ENCODE measurements around the gene IAPP.
"Not testable (repeated sequence)": the region's sequence is repeated elsewhere in the genome, so short reads cannot be mapped to it uniquely, and the experiment has no call there.

Gene IAPP

DNA sequence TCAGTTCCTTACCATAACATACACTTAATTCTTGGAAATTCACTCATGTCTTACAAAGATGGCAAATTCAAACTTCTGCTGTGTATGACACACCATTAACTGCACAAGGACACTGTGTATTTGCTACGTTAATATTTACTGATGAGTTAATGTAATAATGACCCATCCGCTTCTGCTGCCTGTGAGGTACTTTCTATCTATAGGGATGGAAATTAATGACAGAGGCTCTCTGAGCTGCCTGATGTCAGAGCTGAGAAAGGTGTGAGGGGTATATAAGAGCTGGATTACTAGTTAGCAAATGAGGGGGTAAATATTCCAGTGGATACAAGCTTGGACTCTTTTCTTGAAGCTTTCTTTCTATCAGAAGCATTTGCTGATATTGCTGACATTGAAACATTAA lies at the start of gene IAPP:
TSS of gene IAPP (plus strand) at position 301 of the 400 bp plus-strand sequence. CDS start 450 bp downstream, outside the sequence.
- no peak for DNase-seq

GRCh38 chr12:21323736-21324135 lies 49.0 kb upstream of the IAPP start:
- DNase-seq: no peak

DNA sequence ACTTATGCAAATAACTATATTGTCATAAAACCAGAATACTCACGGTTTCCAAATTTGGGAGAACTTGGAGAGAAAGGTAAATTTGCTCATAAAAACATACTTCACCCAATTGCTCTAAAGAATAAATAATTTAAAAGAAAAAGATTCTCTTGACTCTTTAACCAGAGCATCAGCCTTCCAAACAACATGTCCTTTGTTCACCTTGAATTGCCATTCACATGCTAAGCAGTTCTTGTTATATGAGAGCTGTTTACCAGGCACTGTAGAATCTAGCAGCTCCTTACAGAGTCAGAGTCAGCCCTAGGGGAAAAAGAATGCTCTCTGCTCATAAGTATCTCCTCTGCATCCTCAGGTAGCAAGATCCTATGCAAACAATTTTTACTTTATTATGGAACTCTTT lies 48.2 kb upstream of the IAPP start:
- no peak for DNase-seq

- DNase-seq: no peak
Measured at GRCh38 chr12:21328578-21328977, 44.1 kb upstream of the IAPP start.

GRCh38 chr12:21330682-21331253 lies 41.9 kb upstream of the IAPP start:
- DNase-seq: no peak

GRCh38 chr12:21334771-21335325 lies 37.9 kb upstream of the IAPP start, which contains the start of gene SLCO1A2:
Gene SLCO1A2, minus strand, starts transcription at chr12:21334917. Its CDS starts 270 bp downstream, at chr12:21334647.
- DNase-seq: no peak

DNA sequence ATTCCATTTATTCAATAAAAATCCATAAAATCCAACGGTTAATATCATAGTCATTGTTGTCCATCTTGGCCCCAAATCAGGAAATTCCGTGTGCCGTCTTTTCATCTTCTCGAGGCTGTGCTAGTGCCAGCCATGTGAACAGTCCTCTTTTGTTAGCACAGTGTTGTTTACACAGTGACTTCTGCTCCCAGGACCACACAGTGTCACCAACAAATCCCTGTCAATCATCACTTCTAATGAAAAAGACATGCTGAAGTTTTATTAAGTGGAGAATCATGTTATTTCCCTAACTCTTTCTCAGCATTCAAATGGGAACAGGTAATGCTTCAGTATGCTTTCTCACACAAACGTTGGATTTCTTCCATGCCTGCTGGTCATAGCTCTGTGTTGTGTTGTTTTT lies 36.0 kb upstream of the IAPP start:
- no peak for DNase-seq

GRCh38 chr12:21337453-21337852 lies 35.2 kb upstream of the IAPP start:
- no peak for DNase-seq

DNA sequence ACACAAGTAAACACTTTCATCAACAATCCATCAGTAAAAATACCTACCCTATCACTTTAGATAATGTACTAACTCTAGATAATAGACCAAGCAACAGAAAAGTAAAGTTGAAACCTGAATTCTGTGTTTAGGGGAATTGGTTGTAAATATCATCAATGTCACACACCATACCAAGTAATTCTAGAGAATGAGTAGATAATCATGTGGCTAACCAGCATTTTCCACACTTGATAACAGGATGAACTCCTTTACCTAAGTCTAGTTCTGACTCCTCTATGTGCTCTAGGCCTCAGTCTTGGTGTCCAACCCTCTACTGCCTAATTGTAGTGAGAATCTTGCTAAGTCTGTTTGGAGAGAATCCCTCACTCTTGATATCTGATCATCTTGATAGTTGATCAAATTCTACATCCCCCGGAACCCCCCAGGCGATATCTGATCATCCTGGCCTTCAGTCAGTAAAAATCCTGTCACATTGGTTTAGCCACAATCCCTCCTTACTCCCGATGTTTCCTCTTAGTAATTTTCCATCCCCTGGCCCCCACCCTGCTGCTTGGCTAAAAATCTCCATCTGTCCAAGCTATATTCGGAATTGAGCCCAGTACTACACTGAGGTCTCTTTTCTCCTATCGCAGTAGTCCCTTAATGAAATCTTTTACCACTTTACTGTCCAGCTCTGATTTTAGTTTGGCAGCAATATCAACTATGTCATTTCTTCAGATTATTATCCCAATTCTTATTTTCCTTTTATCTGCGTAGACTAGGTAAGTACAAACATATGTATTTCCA lies 34.5 kb upstream of the IAPP start:
- DNase-seq: no peak

DNA sequence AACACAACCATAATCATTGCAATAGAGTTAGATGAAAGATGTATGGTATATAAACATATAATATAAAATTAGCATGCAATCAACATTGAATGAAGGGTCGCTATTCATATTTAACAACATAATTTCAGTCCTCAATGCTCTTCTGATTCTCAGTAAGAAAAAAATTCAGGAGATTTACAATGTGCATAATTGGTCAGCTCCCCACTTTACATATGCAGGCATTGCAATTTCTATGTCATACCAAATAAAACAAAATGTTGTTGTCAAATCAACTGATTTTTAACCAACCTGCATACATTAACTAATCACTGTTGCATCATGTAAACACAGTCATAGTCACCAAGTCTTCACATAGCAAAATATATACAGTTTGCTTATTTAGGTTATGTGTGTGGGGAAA lies 32.8 kb upstream of the IAPP start:
- DNase-seq: no peak

DNA sequence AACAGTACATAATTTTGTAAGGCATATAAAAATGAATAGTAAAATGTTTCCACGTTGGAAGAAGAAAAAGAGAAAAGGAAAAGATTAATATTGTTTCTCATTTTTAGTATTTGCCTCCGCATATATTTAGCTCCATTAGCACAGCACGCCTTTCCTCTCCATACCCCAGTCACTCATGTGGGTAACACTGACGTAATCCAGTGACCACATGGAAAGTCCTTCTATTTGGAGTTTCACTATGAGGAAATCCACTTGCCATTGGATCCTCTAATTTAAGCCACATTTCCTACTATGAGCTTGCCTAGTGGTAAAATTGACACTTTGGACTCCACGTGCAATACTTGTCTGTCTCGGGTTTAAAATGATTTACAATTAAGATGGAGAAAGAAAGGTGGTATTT lies 32.3 kb upstream of the IAPP start:
- no peak for DNase-seq

- no peak for DNase-seq
Measured at GRCh38 chr12:21341769-21342168, 30.9 kb upstream of the IAPP start.

- no peak for DNase-seq
Measured at GRCh38 chr12:21343636-21344035, 29.1 kb upstream of the IAPP start.

GRCh38 chr12:21346542-21347205 lies 26.0 kb upstream of the IAPP start:
- DNase-seq: no peak

- no peak for DNase-seq
Measured at GRCh38 chr12:21350975-21351374, 21.7 kb upstream of the IAPP start.

- no peak for DNase-seq
Measured at GRCh38 chr12:21353487-21353886, 19.2 kb upstream of the IAPP start.

- no peak for DNase-seq
Measured at GRCh38 chr12:21353948-21354347, 18.8 kb upstream of the IAPP start.

- DNase-seq: no peak
Measured at GRCh38 chr12:21354641-21355040, 18.1 kb upstream of the IAPP start.

GRCh38 chr12:21360632-21361031 lies 12.1 kb upstream of the IAPP start:
- not testable (repeated sequence) for DNase-seq

GRCh38 chr12:21369141-21369980 lies 3.3 kb upstream of the IAPP start:
- DNase-seq: no peak

DNA sequence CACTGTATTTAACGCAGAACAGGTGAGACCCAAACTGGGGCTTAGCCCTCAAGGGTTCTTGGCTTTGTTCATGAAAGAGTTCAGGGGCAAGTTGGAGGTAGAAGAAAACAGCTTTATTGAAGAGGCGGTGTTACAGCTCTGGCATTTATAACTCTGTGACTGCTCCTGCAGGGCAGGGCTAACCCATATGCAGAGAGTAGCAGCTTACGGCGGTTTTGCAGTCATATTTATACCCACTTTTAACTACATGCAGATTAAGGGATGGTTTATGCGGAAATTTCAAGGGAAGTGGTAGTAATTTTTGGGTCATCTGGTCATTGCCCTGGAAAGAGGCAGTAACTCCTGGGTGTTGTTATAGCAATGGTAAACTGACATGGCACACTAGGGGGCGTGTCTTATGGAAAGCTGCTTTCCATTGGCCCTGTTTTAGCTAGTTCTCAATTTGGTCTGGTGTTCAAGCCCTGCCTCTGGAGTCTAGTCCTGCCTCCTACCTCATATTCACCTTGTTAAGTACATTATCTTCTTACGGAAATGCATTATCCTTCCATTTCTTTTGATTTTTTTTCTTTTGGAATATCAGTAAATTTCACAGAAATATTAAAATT lies 1.8 kb upstream of the IAPP start:
- no peak for DNase-seq

DNA sequence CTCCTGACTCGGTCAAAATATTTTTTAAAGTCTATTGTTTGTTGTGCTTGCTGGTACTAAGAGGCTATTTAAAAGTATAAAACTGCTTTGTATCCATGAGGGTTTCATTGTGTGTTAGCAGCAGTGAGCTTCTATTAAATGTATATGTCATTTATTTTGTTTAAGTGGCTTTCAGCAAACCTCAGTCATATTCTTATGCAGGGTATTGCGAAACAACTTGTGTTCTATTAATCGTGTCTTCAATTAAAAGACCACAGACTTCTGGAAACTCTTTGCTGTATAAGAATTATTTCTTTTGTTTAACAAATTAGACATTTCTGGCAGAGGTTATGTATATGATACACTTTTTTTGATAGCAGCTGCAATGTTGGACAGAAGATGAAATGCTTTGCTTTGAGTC lies 6.5 kb downstream of the IAPP start:
- DNase-seq: no peak
